ENCODE results near the gene SMAD3. TPM values are rescaled to one million over a fixed set of nuclear protein-coding genes. Genes with fewer than 3 reads are reported as not detected.
"Not testable (repeated sequence)": the region's sequence is repeated elsewhere in the genome, so short reads cannot be mapped to it uniquely, and the experiment has no call there.

SMAD3 gene
- total RNA-seq, 1 experiment from 2014 or later: 21.9 TPM

DNA sequence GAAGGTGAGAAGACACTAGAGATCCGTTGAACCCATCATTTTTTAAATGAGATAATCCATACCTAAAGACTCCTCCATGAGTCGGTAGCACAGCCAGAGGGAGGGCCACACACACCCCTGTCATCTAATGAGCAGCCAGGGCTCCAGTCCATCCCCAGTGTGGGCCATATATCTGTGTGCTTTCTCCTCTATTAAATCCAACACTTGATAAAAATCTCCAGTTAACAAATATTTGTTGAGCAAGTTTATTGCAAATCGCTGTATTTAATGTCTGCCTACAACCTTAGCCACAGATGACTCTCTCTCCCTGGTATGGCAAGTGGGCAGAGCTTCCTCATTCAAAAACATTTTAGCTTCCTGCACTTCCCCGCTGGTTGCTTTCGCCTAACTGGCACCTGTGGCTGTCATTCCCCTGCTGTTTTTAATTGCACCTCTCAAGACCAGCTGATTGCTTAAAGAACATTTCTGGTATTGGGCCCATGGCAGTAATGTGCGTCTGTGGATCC is 82.8 kb downstream of the SMAD3 start:
- DNase-seq (ENCODE audit: low spot score): no peak
- in situ Hi-C loops (cut with HindIII; ENCODE audit: low sequenced_read_pairs): no loop called here

- in situ Hi-C loops (cut with HindIII; ENCODE audit: low sequenced_read_pairs): no loop called here
- no peak for DNase-seq (ENCODE audit: low spot score)
These were observed 83.8 kb downstream of the SMAD3 start for GRCh38 chr15:67149068-67149772.

DNA sequence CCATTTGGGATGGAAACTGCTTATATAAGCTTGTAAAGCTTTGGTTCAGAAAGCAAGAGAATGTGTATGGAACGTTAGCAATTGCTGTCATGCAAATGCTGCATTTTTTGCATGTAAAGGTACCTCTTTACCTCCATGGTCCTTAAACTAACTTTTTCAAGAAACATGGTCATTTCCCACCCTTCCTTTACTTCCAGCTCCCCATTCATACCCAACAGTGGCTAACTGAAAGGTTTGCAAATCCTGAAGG is 84.3 kb downstream of the SMAD3 start:
- in situ Hi-C loops (cut with HindIII; ENCODE audit: low sequenced_read_pairs): no loop called here
- DNase-seq (ENCODE audit: low spot score): no peak

- in situ Hi-C loops (cut with HindIII; ENCODE audit: low sequenced_read_pairs): no loop called here
- peak; percentile 22 for DNase-seq (ENCODE audit: low spot score)
These were observed 84.8 kb downstream of the SMAD3 start for GRCh38 chr15:67150023-67150860.

- no peak for DNase-seq (ENCODE audit: low spot score)
- in situ Hi-C loops (cut with HindIII; ENCODE audit: low sequenced_read_pairs): no loop called here
These were observed 87.0 kb downstream of the SMAD3 start for GRCh38 chr15:67152429-67152828.

DNA sequence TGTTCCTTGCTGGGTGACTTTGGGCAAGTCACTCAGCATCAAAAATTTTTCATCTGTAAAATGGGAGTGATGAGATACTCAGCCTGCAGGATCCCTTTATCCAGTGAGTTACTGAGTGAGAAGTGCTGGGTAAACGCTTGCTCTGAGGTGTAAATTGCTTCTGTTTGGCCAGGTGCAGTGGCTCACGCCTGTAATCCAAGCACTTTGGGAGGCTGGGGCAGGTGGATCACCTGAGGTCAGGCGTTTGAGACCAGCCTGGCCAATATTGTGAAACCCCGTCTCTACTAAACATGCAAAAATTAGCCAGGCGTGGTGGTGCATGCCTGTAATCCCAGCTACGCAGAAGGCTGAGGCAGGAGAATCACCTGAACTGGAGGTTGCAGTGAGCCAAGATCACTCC is 87.6 kb downstream of the SMAD3 start:
- DNase-seq (ENCODE audit: low spot score); in situ Hi-C loops (cut with HindIII; ENCODE audit: low sequenced_read_pairs): not testable (repeated sequence)

- in situ Hi-C loops (cut with HindIII; ENCODE audit: low sequenced_read_pairs): no loop called here
These were observed 88.8 kb downstream of the SMAD3 start for GRCh38 chr15:67154249-67154648.

GRCh38 chr15:67156426-67156825 is 91.0 kb downstream of the SMAD3 start:
- no peak for DNase-seq (ENCODE audit: low spot score)
- in situ Hi-C loops (cut with HindIII; ENCODE audit: low sequenced_read_pairs): no loop called here

More at GRCh38 chr15:67154249-67154648, 88.8 kb downstream of the SMAD3 start:
- DNase-seq (ENCODE audit: low spot score): no peak

DNA sequence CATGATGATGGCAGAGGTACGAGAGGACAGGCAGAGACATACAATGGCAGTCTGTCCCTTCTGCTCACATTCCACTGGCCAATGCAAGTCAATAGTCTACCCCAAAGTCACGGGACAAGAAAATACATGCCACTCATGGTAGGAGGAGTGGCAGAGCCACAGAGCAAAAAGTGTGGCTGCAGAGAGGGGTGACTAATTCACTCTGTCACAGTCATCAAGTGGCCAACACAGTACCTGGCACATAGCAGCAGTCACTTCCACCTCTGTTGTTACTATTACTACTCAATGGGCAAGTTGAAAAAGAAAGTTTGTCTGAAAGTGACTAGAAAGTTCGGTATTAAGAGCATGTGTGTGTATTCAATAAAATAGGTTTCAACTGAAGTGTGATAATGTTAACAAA is 91.4 kb downstream of the SMAD3 start:
- DNase-seq (ENCODE audit: low spot score): no peak
- in situ Hi-C loops (cut with HindIII; ENCODE audit: low sequenced_read_pairs): no loop called here

GRCh38 chr15:67157521-67158252 is 92.3 kb downstream of the SMAD3 start:
- DNase-seq (ENCODE audit: low spot score): no peak
- in situ Hi-C loops (cut with HindIII; ENCODE audit: low sequenced_read_pairs): no loop called here

GRCh38 chr15:67158367-67158766 is 93.0 kb downstream of the SMAD3 start:
- in situ Hi-C loops (cut with HindIII; ENCODE audit: low sequenced_read_pairs): no loop called here
- DNase-seq (ENCODE audit: low spot score): no peak

GRCh38 chr15:67161412-67161811 is 96.0 kb downstream of the SMAD3 start:
- DNase-seq (ENCODE audit: low spot score): no peak
- in situ Hi-C loops (cut with HindIII; ENCODE audit: low sequenced_read_pairs): no loop called here

DNA sequence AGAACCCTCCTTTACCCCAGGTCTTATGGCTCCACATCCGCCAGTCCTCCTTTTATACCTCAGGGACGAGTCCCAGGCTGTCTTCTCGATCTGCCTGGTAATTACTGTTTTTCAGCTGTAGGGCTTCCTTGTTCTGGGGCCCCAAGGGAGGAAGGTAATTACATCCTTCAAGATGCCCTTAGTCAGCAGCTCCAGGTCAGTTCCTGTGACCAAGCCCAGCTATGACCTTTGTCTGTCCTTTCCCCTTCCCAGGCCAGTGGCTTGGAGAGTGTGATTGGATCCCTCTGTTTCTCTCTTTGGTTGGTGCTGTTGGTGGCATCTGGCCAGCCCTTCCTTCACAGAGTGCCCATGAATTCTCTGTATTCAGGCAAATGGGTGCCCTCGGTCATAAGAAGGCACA is 96.5 kb downstream of the SMAD3 start:
- in situ Hi-C loops (cut with HindIII; ENCODE audit: low sequenced_read_pairs): no loop called here

GRCh38 chr15:67163180-67163579 is 97.8 kb downstream of the SMAD3 start:
- in situ Hi-C loops (cut with HindIII; ENCODE audit: low sequenced_read_pairs): no loop called here
- no peak for DNase-seq (ENCODE audit: low spot score)

More for the DNA sequence above, 96.5 kb downstream of the SMAD3 start:
- DNase-seq (ENCODE audit: low spot score): no peak

GRCh38 chr15:67164401-67164791 is 99.0 kb downstream of the SMAD3 start:
- in situ Hi-C loops (cut with HindIII; ENCODE audit: low sequenced_read_pairs): no loop called here
- DNase-seq (ENCODE audit: low spot score): no peak

- in situ Hi-C loops (cut with HindIII; ENCODE audit: low sequenced_read_pairs): no loop called here
- DNase-seq (ENCODE audit: low spot score): no peak
These were observed 99.4 kb downstream of the SMAD3 start for GRCh38 chr15:67164811-67165253.

- in situ Hi-C loops (cut with HindIII; ENCODE audit: low sequenced_read_pairs): no loop called here
- DNase-seq (ENCODE audit: low spot score): no peak
These were observed 100.2 kb downstream of the SMAD3 start for GRCh38 chr15:67165254-67166253.

GRCh38 chr15:67166280-67167009 is 101.0 kb downstream of the SMAD3 start:
- in situ Hi-C loops (cut with HindIII; ENCODE audit: low sequenced_read_pairs): no loop called here
- DNase-seq (ENCODE audit: low spot score): no peak

Data from G401 (cell line).